CD14-positive monocyte (primary cell): ENCODE data around the gene NHLH2. TPM values are rescaled to one million over a fixed set of nuclear protein-coding genes. Genes with fewer than 3 reads are reported as not detected.

Experiments
- DNase-seq, 3 donors: peaks; one replicate each; pipeline ENCODE4 v3.0.0-alpha.2; 2011 to 2022
- H2AFZ ChIP-seq: 2 replicates; pipeline ENCODE4 v1.6.0; 2012; ENCODE audit warnings: mild to moderate bottlenecking, low read depth, low read length, inconsistent platforms; ENCODE audit not compliant: insufficient read depth, poor library complexity, severe bottlenecking
- H3K27ac ChIP-seq, 2 donors: 1 replicate in 1 of 2; 2 replicates in 1 of 2; pipeline ENCODE4 v1.5.1; 2012 to 2013; ENCODE audit warnings: low read length in 2 of 2, control low read depth in 1 of 2, inconsistent platforms in 1 of 2, low read depth in 1 of 2, mild to moderate bottlenecking in 1 of 2
- H3K27me3 ChIP-seq, 2 donors: one replicate each; pipeline versions ENCODE4 v1.6.0 to v1.6.1; 2011 to 2013; ENCODE audit warnings: low read length in 2 of 2; ENCODE audit not compliant: control insufficient read depth in 2 of 2, insufficient read depth in 2 of 2
- H3K36me3 ChIP-seq, 2 donors: replicated peaks in 1 of 2; 1 replicate in 1 of 2; 2 replicates in 1 of 2; pipeline versions ENCODE4 v1.5.1 to v1.6.1; 2012 to 2013; ENCODE audit warnings: low read length in 2 of 2, control low read depth in 1 of 2, inconsistent platforms in 1 of 2, mild to moderate bottlenecking in 1 of 2; ENCODE audit not compliant: insufficient read depth in 2 of 2, control insufficient read depth in 1 of 2
- H3K4me1 ChIP-seq, 2 donors: 1 replicate in 1 of 2; 2 replicates in 1 of 2; pipeline versions ENCODE4 v1.5.1 to v1.6.1; 2012 to 2013; ENCODE audit warnings: low read length in 2 of 2, control low read depth in 1 of 2, inconsistent platforms in 1 of 2, mild to moderate bottlenecking in 1 of 2, moderate library complexity in 1 of 2; ENCODE audit not compliant: insufficient read depth in 2 of 2, control insufficient read depth in 1 of 2
- H3K4me2 ChIP-seq: replicated peaks from 2 replicates; pipeline ENCODE3; 2012; ENCODE audit warnings: low read length, moderate library complexity, mild to moderate bottlenecking; ENCODE audit not compliant: poor library complexity, severe bottlenecking; ENCODE audit errors: extremely low read depth
- H3K4me3 ChIP-seq, 3 experiments: fragments of 200-600 bp in 1 of 3; sonication (generic) in 1 of 3; replicated peaks in 1 of 3; 1 replicate in 2 of 3; 2 replicates in 1 of 3; pipeline ENCODE4 v1.5.1; 2011 to 2013; ENCODE audit warnings: low read length in 3 of 3, mild to moderate bottlenecking in 3 of 3, control low read depth in 2 of 3, low read depth in 2 of 3, inconsistent platforms in 1 of 3, moderate library complexity in 1 of 3
- H3K79me2 ChIP-seq: 2 replicates; pipeline ENCODE4 v1.6.0; 2012; ENCODE audit warnings: mild to moderate bottlenecking, control low read depth, inconsistent platforms, low read length, moderate library complexity; ENCODE audit not compliant: insufficient read depth
- H3K9ac ChIP-seq: 2 replicates; pipeline ENCODE4 v1.6.0; 2017; ENCODE audit warnings: low read length, mild to moderate bottlenecking; ENCODE audit not compliant: insufficient read depth, poor library complexity, severe bottlenecking
- H3K9me3 ChIP-seq, 2 donors: replicated peaks in 1 of 2; 1 replicate in 1 of 2; 2 replicates in 1 of 2; pipeline versions ENCODE4 v1.5.1 to v1.6.1; 2012 to 2013; ENCODE audit warnings: low read length in 2 of 2, control low read depth in 1 of 2; ENCODE audit not compliant: control insufficient read depth in 1 of 2, insufficient read depth in 1 of 2
- H4K20me1 ChIP-seq: 2 replicates; pipeline ENCODE4 v1.6.0; 2012; ENCODE audit warnings: mild to moderate bottlenecking, low read length, control low read depth, moderate library complexity; ENCODE audit not compliant: insufficient read depth
- H3K27ac Mint-ChIP-seq, 7 donors: one replicate each; pipeline ENCODE4 v1.8.0; 2020; ENCODE audit warnings: mild to moderate bottlenecking in 7 of 7, mixed read lengths in 7 of 7, moderate library complexity in 6 of 7, inconsistent platforms in 2 of 7
- H3K27me3 Mint-ChIP-seq, 3 donors: one replicate each; pipeline ENCODE4 v1.8.0; 2021 to 2022; ENCODE audit warnings: low read depth in 3 of 3, mild to moderate bottlenecking in 3 of 3, mixed read lengths in 3 of 3, moderate library complexity in 3 of 3, inconsistent platforms in 1 of 3
- H3K36me3 Mint-ChIP-seq, 2 donors: one replicate each; pipeline ENCODE4 v1.8.0; 2020; ENCODE audit warnings: mixed read lengths in 2 of 2, inconsistent platforms in 1 of 2, mild to moderate bottlenecking in 1 of 2
- H3K4me1 Mint-ChIP-seq: one replicate; pipeline ENCODE4 v1.8.0; 2020; ENCODE audit warnings: mild to moderate bottlenecking, mixed read lengths
- H3K4me3 Mint-ChIP-seq, 2 donors: one replicate each; pipeline ENCODE4 v1.8.0; 2020; ENCODE audit warnings: mild to moderate bottlenecking in 2 of 2, mixed read lengths in 2 of 2, moderate library complexity in 1 of 2
- H3K9me3 Mint-ChIP-seq, 7 donors: one replicate each; pipeline ENCODE4 v1.8.0; 2020 to 2022; ENCODE audit warnings: mixed read lengths in 7 of 7, mild to moderate bottlenecking in 6 of 7, moderate library complexity in 6 of 7, inconsistent platforms in 2 of 7
- CTCF ChIP-seq: fragments of 200-600 bp; IDR thresholded peaks from one replicate; pipeline ENCODE4 v1.8.0; 2022; ENCODE audit warnings: antibody characterized with exemption, mild to moderate bottlenecking
- WGBS: methylation state at CpG from one replicate; pipeline ENCODE4 v1.1.5; 2013; ENCODE audit warnings: missing lambda C conversion rate; ENCODE audit not compliant: insufficient coverage; 5-methylcytosine and 5-hydroxymethylcytosine counted together
- intact Hi-C, 2 donors: fragments of 100-400 bp; cut with micrococcal nuclease; formaldehyde crosslinking; loops; one replicate each; pipeline versions ENCODE4 v1.15.0 to v1.15.1; 2023
- polyA plus RNA-seq, 3 donors: library from polyadenylated mRNA; depleted of rRNA in 1 of 3; unstranded in 2 of 3; stranded (reverse) in 1 of 3; fragments of 300-500 nt in 2 of 3; fragments of >200 nt in 1 of 3; fragmentation: Illumina TruSeq in 2 of 3; gene quantifications; 1 replicate in 2 of 3; 2 replicates in 1 of 3; pipeline ENCODE4 v1.2.3, GENCODE V29; 2012 to 2021

NHLH2 gene
- polyA plus RNA-seq, 3 donors, result 0.03 TPM; not detected in 2

DNA sequence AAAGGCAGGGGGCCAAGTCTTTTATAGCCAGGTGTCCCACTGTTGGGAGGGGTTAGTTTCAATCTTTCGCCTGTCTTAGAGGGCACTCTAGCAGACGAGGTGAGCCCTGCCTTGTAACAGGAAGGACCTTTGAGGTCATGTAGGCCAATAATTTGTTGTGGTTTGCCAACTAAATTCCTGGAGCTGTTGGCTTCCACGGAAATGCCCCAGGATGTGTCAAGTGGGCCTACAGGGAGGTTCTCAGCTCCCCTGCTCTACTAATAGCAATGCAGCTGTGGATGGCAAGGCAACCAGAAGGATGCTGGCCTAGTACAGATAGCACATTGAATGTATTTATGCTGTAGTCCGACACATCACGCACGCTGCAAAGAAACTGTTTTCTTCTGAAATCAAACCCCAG, 50.1 kb downstream of the NHLH2 start:
- Histone ChIP-seq H3K4me3 (no peak overlapping the region), H3K4me1 (no peaks in the 10 kb centered on the region), H3K27me3 (no peaks in the 10 kb centered on the region), H3K27ac (no peak overlapping the region), H3K9ac (no peak overlapping the region), H2AFZ (no peak overlapping the region), H3K9me3 (no peaks in the 10 kb centered on the region), H3K79me2 (no peaks in the 10 kb centered on the region), H3K4me2 (no peak overlapping the region), H3K36me3 (no peaks in the 10 kb centered on the region), H4K20me1 (no peaks in the 10 kb centered on the region)
- Mint-ChIP-seq H3K9me3 (peaks cover 0 to 17% (median 5%) of the 10 kb centered on the region in 7 donors), H3K36me3 (no peaks in the 10 kb centered on the region), H3K27me3 (peaks cover 9 to 18% (median 10%) of the 10 kb centered on the region in 3 donors), H3K4me3 (no peak overlapping the region), H3K27ac (peak overlapping the region in 1 of 7 donors; percentile 8), H3K4me1 (no peaks in the 10 kb centered on the region)
- 82% methylated on average over 2 of the region's 6 CpGs for WGBS
- no peak for DNase-seq
- TF ChIP-seq CTCF, result no peak
- intact Hi-C loops, result no loop called here

GRCh38 chr1:115790356-115790755, 50.6 kb downstream of the NHLH2 start:
- Histone ChIP-seq H3K4me3 (no peak overlapping the region), H4K20me1 (no peaks in the 10 kb centered on the region), H3K27me3 (no peaks in the 10 kb centered on the region), H3K79me2 (no peaks in the 10 kb centered on the region), H3K9ac (no peak overlapping the region), H3K4me2 (no peak overlapping the region), H3K27ac (no peak overlapping the region), H2AFZ (no peak overlapping the region), H3K36me3 (no peaks in the 10 kb centered on the region), H3K4me1 (no peaks in the 10 kb centered on the region), H3K9me3 (no peaks in the 10 kb centered on the region)
- peaks cover 0 to 17% (median 5%) of the 10 kb centered on the region in 7 donors for H3K9me3 Mint-ChIP-seq
- H3K36me3 Mint-ChIP-seq, result no peaks in the 10 kb centered on the region
- no peak overlapping the region for H3K4me3 Mint-ChIP-seq
- peaks cover 9 to 18% (median 10%) of the 10 kb centered on the region in 3 donors for H3K27me3 Mint-ChIP-seq
- no peaks in the 10 kb centered on the region for H3K4me1 Mint-ChIP-seq
- WGBS, result no CpG with 5 or more reads among the region's 3 CpGs
- no peak overlapping the region for H3K27ac Mint-ChIP-seq
- intact Hi-C loops, result no loop called here
- TF ChIP-seq CTCF, result no peak
- no peak for DNase-seq

Other genes with a start within 250 kb of the NHLH2 start
- 1 to 10 TPM in 2 of 3 donors, under 1 TPM in 1; 0.67 to 2.0 (median 1.3) TPM for gene VANGL1, start 199.2 kb downstream of the NHLH2 start, polyA plus RNA-seq
- not detected for gene CASQ2, start 72.4 kb downstream of the NHLH2 start, polyA plus RNA-seq
- 10 to 100 TPM in 1 of 3 donors, 1 to 10 TPM in 2; 3.2 to 33.4 (median 4.5) TPM for gene SLC22A15, start 135.4 kb upstream of the NHLH2 start, polyA plus RNA-seq